Activated T-helper 2 cell treated with anti-CD3 and anti-CD28 coated beads, Interferon-gamma antibody, Interleukin-2, Interleukin-4, amounts not matched to agents 10 μg/mL and 5 μg/mL and 100 μg/mL, durations not matched to agents 14 hours and 24 hours and 36 hours (primary cell): ENCODE results near the gene SMAD9. TPM values are rescaled to one million over a fixed set of nuclear protein-coding genes. Genes with fewer than 3 reads are reported as not detected.
"Not testable (repeated sequence)": the region's sequence is repeated elsewhere in the genome, so short reads cannot be mapped to it uniquely, and the experiment has no call there.

ENCODE experiments used
- DNase-seq: peaks from one replicate; pipeline ENCODE4 v3.0.0; 2021; ENCODE audit warnings: low spot score
- H3K27ac Mint-ChIP-seq: one replicate; pipeline ENCODE4 v1.8.0; 2021; ENCODE audit warnings: mixed read lengths
- H3K27me3 Mint-ChIP-seq: one replicate; pipeline ENCODE4 v1.8.0; 2021; ENCODE audit warnings: low read depth, mixed read lengths
- H3K36me3 Mint-ChIP-seq: one replicate; pipeline ENCODE4 v1.8.0; 2021; ENCODE audit warnings: low read depth, mixed read lengths
- H3K4me1 Mint-ChIP-seq: one replicate; pipeline ENCODE4 v1.8.0; 2021; ENCODE audit warnings: low read depth, mixed read lengths
- H3K4me3 Mint-ChIP-seq: one replicate; pipeline ENCODE4 v1.8.0; 2021; ENCODE audit warnings: low read depth, mild to moderate bottlenecking, moderate library complexity, mixed read lengths
- H3K9me3 Mint-ChIP-seq: one replicate; pipeline ENCODE4 v1.8.0; 2021; ENCODE audit warnings: mixed read lengths
- intact Hi-C: fragments of 100-400 bp; cut with micrococcal nuclease; formaldehyde crosslinking; loops from one replicate; pipeline ENCODE4 v1.15.1; 2023
- total RNA-seq: library from RNA; stranded (reverse); gene quantifications from 2 replicates; pipeline ENCODE4 v1.2.3, GENCODE V29; 2022

Gene SMAD9
- total RNA-seq, 1 donor from 2014 or later, result not detected

GRCh38 chr13:36903925-36904595, 16.0 kb downstream of the SMAD9 start:
- DNase-seq, result no peak
- Mint-ChIP-seq H3K9me3 (no peaks in the 10 kb centered on the region), H3K27me3 (peaks cover 20% of the 10 kb centered on the region), H3K4me1 (no peaks in the 10 kb centered on the region), H3K36me3 (no peaks in the 10 kb centered on the region), H3K27ac (no peak overlapping the region), H3K4me3 (no peak overlapping the region)
- intact Hi-C loops, result no loop called here

GRCh38 chr13:36897054-36897616, 22.9 kb downstream of the SMAD9 start:
- Mint-ChIP-seq H3K36me3 (no peaks in the 10 kb centered on the region), H3K9me3 (no peaks in the 10 kb centered on the region), H3K27me3 (peaks cover 24% of the 10 kb centered on the region), H3K4me1 (no peaks in the 10 kb centered on the region), H3K4me3 (no peak overlapping the region), H3K27ac (no peak overlapping the region)
- DNase-seq, result no peak
- intact Hi-C loops, result no loop called here

- H3K36me3 Mint-ChIP-seq, result no peaks in the 10 kb centered on the region
- H3K27ac Mint-ChIP-seq, result no peak overlapping the region
- H3K4me3 Mint-ChIP-seq, result no peak overlapping the region
- H3K27me3 Mint-ChIP-seq, result peaks cover 27% of the 10 kb centered on the region
- no peaks in the 10 kb centered on the region for H3K4me1 Mint-ChIP-seq
- DNase-seq, result no peak
- intact Hi-C loops, result no loop called here
- H3K9me3 Mint-ChIP-seq, result no peaks in the 10 kb centered on the region
These were observed 28.3 kb downstream of the SMAD9 start for GRCh38 chr13:36891752-36892151.

- no peaks in the 10 kb centered on the region for H3K36me3 Mint-ChIP-seq
- no peak overlapping the region for H3K4me3 Mint-ChIP-seq
- H3K27ac Mint-ChIP-seq, result no peak overlapping the region
- no peak for DNase-seq
- H3K4me1 Mint-ChIP-seq, result no peaks in the 10 kb centered on the region
- intact Hi-C loops, result no loop called here
- H3K27me3 Mint-ChIP-seq, result peaks cover 17% of the 10 kb centered on the region
- no peaks in the 10 kb centered on the region for H3K9me3 Mint-ChIP-seq
These were observed 31.4 kb downstream of the SMAD9 start for GRCh38 chr13:36888645-36889044.

- no peaks in the 10 kb centered on the region for H3K4me1 Mint-ChIP-seq
- H3K4me3 Mint-ChIP-seq, result no peak overlapping the region
- no peaks in the 10 kb centered on the region for H3K36me3 Mint-ChIP-seq
- no peak for DNase-seq
- peaks cover 17% of the 10 kb centered on the region for H3K27me3 Mint-ChIP-seq
- H3K27ac Mint-ChIP-seq, result no peak overlapping the region
- H3K9me3 Mint-ChIP-seq, result no peaks in the 10 kb centered on the region
- intact Hi-C loops, result no loop called here
These were observed 32.1 kb downstream of the SMAD9 start for GRCh38 chr13:36887758-36888521.

GRCh38 chr13:36885901-36886300, 34.1 kb downstream of the SMAD9 start:
- DNase-seq, result no peak
- no peaks in the 10 kb centered on the region for H3K9me3 Mint-ChIP-seq
- H3K27ac Mint-ChIP-seq, result no peak overlapping the region
- H3K4me1 Mint-ChIP-seq, result no peaks in the 10 kb centered on the region
- peaks cover 11% of the 10 kb centered on the region for H3K27me3 Mint-ChIP-seq
- no peaks in the 10 kb centered on the region for H3K36me3 Mint-ChIP-seq
- no peak overlapping the region for H3K4me3 Mint-ChIP-seq
- intact Hi-C loops, result no loop called here

GRCh38 chr13:36884235-36884634, 35.8 kb downstream of the SMAD9 start:
- peaks cover 5% of the 10 kb centered on the region for H3K27me3 Mint-ChIP-seq
- H3K9me3 Mint-ChIP-seq, result no peaks in the 10 kb centered on the region
- H3K4me3 Mint-ChIP-seq, result no peak overlapping the region
- intact Hi-C loops, result no loop called here
- no peak overlapping the region for H3K27ac Mint-ChIP-seq
- DNase-seq, result no peak
- H3K36me3 Mint-ChIP-seq, result no peaks in the 10 kb centered on the region
- H3K4me1 Mint-ChIP-seq, result no peaks in the 10 kb centered on the region

GRCh38 chr13:36883824-36884223, 36.2 kb downstream of the SMAD9 start:
- Mint-ChIP-seq H3K36me3 (no peaks in the 10 kb centered on the region), H3K27me3 (peaks cover 6% of the 10 kb centered on the region), H3K9me3 (no peaks in the 10 kb centered on the region), H3K27ac (no peak overlapping the region), H3K4me3 (no peak overlapping the region), H3K4me1 (no peaks in the 10 kb centered on the region)
- intact Hi-C loops, result no loop called here
- no peak for DNase-seq

- H3K4me1 Mint-ChIP-seq, H3K27ac Mint-ChIP-seq, H3K4me3 Mint-ChIP-seq, intact Hi-C loops, H3K36me3 Mint-ChIP-seq, DNase-seq, H3K9me3 Mint-ChIP-seq, H3K27me3 Mint-ChIP-seq: not testable (repeated sequence)
These were observed 36.6 kb downstream of the SMAD9 start for GRCh38 chr13:36883392-36883791.

GRCh38 chr13:36882829-36883390, 37.1 kb downstream of the SMAD9 start:
- Mint-ChIP-seq H3K27me3 (peaks cover 4% of the 10 kb centered on the region), H3K9me3 (no peaks in the 10 kb centered on the region), H3K36me3 (no peaks in the 10 kb centered on the region), H3K4me1 (no peaks in the 10 kb centered on the region), H3K27ac (no peak overlapping the region), H3K4me3 (no peak overlapping the region)
- DNase-seq, result no peak
- intact Hi-C loops, result no loop called here

- Mint-ChIP-seq H3K27ac (no peak overlapping the region), H3K9me3 (no peaks in the 10 kb centered on the region), H3K4me1 (no peaks in the 10 kb centered on the region), H3K36me3 (no peaks in the 10 kb centered on the region), H3K4me3 (no peak overlapping the region), H3K27me3 (peaks cover 2% of the 10 kb centered on the region)
- no peak for DNase-seq
- intact Hi-C loops, result no loop called here
These were observed 39.1 kb downstream of the SMAD9 start for GRCh38 chr13:36880961-36881360.

GRCh38 chr13:36879218-36879938, 40.7 kb downstream of the SMAD9 start:
- Mint-ChIP-seq H3K4me3 (no peak overlapping the region), H3K27me3 (peaks cover 4% of the 10 kb centered on the region), H3K27ac (no peak overlapping the region), H3K36me3 (no peaks in the 10 kb centered on the region), H3K9me3 (no peaks in the 10 kb centered on the region), H3K4me1 (no peaks in the 10 kb centered on the region)
- no peak for DNase-seq
- intact Hi-C loops, result no loop called here
